ENCODE results near the gene PRKAB1.

GRCh38 chr12:119631930-119632678 is 35.8 kb upstream of the PRKAB1 start:
- TF ChIP-seq, protein P1, sequence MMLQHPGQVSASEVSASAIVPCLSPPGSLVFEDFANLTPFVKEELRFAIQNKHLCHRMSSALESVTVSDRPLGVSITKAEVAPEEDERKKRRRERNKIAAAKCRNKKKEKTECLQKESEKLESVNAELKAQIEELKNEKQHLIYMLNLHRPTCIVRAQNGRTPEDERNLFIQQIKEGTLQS (IDR thresholded peaks at IDR 0.05) = no peak
- TF ChIP-seq SRF (IDR thresholded peaks at IDR 0.05; ENCODE audit: low read depth) (no peak), RAD21 (IDR thresholded peaks at IDR 0.05; ENCODE audit: low read depth) (no peak), TCF7L2 (IDR thresholded peaks at IDR 0.05; ENCODE audit: borderline replicate concordance, extremely low read depth, insufficient read depth, insufficient read length) (no peak), POLR2A (IDR thresholded peaks at IDR 0.05; ENCODE audit: borderline replicate concordance, extremely low read depth, insufficient read depth, insufficient read length) (no peak), POLR2AphosphoS5 (IDR thresholded peaks at IDR 0.05; ENCODE audit: low read depth, low read length) (no peak), MAX (IDR thresholded peaks at IDR 0.05) (no peak), SIN3A (IDR thresholded peaks at IDR 0.05; ENCODE audit: low read depth) (no peak), EZH2 (IDR thresholded peaks at IDR 0.05) (no peak), CBX3 (IDR thresholded peaks at IDR 0.05; ENCODE audit: low read depth) (no peak), ELF1 (IDR thresholded peaks at IDR 0.05; ENCODE audit: borderline replicate concordance, low read depth) (no peak)
- TF ChIP-seq, protein P2, sequence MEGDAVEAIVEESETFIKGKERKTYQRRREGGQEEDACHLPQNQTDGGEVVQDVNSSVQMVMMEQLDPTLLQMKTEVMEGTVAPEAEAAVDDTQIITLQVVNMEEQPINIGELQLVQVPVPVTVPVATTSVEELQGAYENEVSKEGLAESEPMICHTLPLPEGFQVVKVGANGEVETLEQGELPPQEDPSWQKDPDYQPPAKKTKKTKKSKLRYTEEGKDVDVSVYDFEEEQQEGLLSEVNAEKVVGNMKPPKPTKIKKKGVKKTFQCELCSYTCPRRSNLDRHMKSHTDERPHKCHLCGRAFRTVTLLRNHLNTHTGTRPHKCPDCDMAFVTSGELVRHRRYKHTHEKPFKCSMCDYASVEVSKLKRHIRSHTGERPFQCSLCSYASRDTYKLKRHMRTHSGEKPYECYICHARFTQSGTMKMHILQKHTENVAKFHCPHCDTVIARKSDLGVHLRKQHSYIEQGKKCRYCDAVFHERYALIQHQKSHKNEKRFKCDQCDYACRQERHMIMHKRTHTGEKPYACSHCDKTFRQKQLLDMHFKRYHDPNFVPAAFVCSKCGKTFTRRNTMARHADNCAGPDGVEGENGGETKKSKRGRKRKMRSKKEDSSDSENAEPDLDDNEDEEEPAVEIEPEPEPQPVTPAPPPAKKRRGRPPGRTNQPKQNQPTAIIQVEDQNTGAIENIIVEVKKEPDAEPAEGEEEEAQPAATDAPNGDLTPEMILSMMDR (IDR thresholded peaks at IDR 0.05 in 2 of 3, conservative IDR thresholded peaks at IDR 0.05 in 1 of 3; ENCODE audit: borderline replicate concordance in 1 of 3, insufficient read depth in 1 of 3, low read depth in 2 of 3, low read length in 2 of 3) = no peak
- TF ChIP-seq, protein P3, sequence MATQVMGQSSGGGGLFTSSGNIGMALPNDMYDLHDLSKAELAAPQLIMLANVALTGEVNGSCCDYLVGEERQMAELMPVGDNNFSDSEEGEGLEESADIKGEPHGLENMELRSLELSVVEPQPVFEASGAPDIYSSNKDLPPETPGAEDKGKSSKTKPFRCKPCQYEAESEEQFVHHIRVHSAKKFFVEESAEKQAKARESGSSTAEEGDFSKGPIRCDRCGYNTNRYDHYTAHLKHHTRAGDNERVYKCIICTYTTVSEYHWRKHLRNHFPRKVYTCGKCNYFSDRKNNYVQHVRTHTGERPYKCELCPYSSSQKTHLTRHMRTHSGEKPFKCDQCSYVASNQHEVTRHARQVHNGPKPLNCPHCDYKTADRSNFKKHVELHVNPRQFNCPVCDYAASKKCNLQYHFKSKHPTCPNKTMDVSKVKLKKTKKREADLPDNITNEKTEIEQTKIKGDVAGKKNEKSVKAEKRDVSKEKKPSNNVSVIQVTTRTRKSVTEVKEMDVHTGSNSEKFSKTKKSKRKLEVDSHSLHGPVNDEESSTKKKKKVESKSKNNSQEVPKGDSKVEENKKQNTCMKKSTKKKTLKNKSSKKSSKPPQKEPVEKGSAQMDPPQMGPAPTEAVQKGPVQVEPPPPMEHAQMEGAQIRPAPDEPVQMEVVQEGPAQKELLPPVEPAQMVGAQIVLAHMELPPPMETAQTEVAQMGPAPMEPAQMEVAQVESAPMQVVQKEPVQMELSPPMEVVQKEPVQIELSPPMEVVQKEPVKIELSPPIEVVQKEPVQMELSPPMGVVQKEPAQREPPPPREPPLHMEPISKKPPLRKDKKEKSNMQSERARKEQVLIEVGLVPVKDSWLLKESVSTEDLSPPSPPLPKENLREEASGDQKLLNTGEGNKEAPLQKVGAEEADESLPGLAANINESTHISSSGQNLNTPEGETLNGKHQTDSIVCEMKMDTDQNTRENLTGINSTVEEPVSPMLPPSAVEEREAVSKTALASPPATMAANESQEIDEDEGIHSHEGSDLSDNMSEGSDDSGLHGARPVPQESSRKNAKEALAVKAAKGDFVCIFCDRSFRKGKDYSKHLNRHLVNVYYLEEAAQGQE (IDR thresholded peaks at IDR 0.05; ENCODE audit: low read depth) = no peak

All from HCT116 (cell line).